Ovary (tissue), 9 donors: ENCODE data around the gene PLA2G1B. TPM values are rescaled to one million over a fixed set of nuclear protein-coding genes. Genes with fewer than 3 reads are reported as not detected.

Experiments
- DNase-seq, 5 donors: peaks; one replicate each; pipeline ENCODE4 v3.0.0-alpha.2; 2019 to 2020
- H3K27ac ChIP-seq, 2 donors: fragments of 200-600 bp; one replicate each; pipeline versions ENCODE4 v1.5.1 to v1.8.0; 2019 to 2022
- H3K27me3 ChIP-seq: fragments of 200-600 bp; one replicate; pipeline ENCODE4 v1.8.0; 2022
- H3K36me3 ChIP-seq: fragments of 200-600 bp; sonication (generic); one replicate; pipeline ENCODE4 v1.5.1; 2019
- H3K4me1 ChIP-seq: one replicate; pipeline ENCODE4 v1.8.1; 2013; ENCODE audit warnings: mild to moderate bottlenecking, moderate library complexity; ENCODE audit not compliant: insufficient read depth
- H3K4me3 ChIP-seq: fragments of 200-600 bp; sonication (generic); one replicate; pipeline ENCODE4 v1.5.1; 2017
- H3K9me3 ChIP-seq, 2 donors: fragments of 200-600 bp in 1 of 2; sonication (generic) in 1 of 2; one replicate each; pipeline versions ENCODE4 v1.5.1 to v1.8.1; 2013 to 2019; ENCODE audit warnings: mild to moderate bottlenecking in 1 of 2, moderate library complexity in 1 of 2
- EP300 ChIP-seq: sonication (generic); formaldehyde crosslinking; IDR thresholded peaks from one replicate; pipeline ENCODE4 v1.6.1; 2017; ENCODE audit warnings: antibody characterized with exemption
- POLR2A ChIP-seq: fragments of 450-650 bp; IDR thresholded peaks from one replicate; pipeline ENCODE4 v1.6.1; 2017; ENCODE audit warnings: antibody characterized with exemption, mild to moderate bottlenecking, moderate library complexity
- WGBS, 3 donors: extraction: QIAGEN DNeasy Blood & Tissue Kit in 1 of 3; methylation state at CpG; one replicate each; pipeline versions ENCODE4 v1.1.5 to v1.1.7; 2013 to 2017; 5-methylcytosine and 5-hydroxymethylcytosine counted together
- intact Hi-C, 4 donors: fragments of 100-400 bp; cut with DNase I; formaldehyde crosslinking; loops; one replicate each; pipeline versions ENCODE4 v1.11.0 to v1.15.1; 2022 to 2023
- polyA plus RNA-seq, 2 donors: library from polyadenylated mRNA; stranded (reverse); fragments of 200-250 nt in 1 of 2; fragments of 350-450 nt in 1 of 2; fragmentation: Illumina TruSeq in 1 of 2; extraction: RNeasy Lipid Tissue Mini Kit (QIAGEN cat#74804) in 1 of 2; gene quantifications; one replicate each; pipeline ENCODE4 v1.2.3, GENCODE V29; 2013 to 2014
- total RNA-seq, 7 donors: library from RNA; depleted of rRNA in 2 of 7; stranded (reverse); fragments of >200 nt in 2 of 7; fragmentation: NEBNext Ultra II Directional in 3 of 7; extraction: Animal tissue kit (Norgen Biotek cat#: 25700) in 3 of 7; gene quantifications; one replicate each; pipeline versions ENCODE4 v1.1.0 to v1.2.4, GENCODE V29; 2016 to 2023
- TF ChIP-seq, protein P1 (sequence below), 3 donors: fragments of 450-650 bp in 2 of 3; fragments of 200-600 bp in 1 of 3; IDR thresholded peaks; one replicate each; pipeline versions ENCODE4 v1.5.1 to v1.8.0; 2016 to 2022; ENCODE audit warnings: antibody characterized with exemption in 3 of 3, mild to moderate bottlenecking in 1 of 3
- donor health status: DM: no; HTN: no; CAD: no; lungs with moderate emphysema.
- donor health status: DM: no; HTN: no; CAD: no.
- donor health status: Bipolar disorder and iron deficiency.
- donor health status: DM: yes; HTN: yes; CAD: no.
- donor health status: DM: no; HTN: no; CAD: no.
- donor health status: DM: yes; HTN: yes; CAD: no.

PLA2G1B gene
- total and polyA plus RNA-seq, 9 donors, result 0.67 to 17.0 (median 7.1) TPM

DNA sequence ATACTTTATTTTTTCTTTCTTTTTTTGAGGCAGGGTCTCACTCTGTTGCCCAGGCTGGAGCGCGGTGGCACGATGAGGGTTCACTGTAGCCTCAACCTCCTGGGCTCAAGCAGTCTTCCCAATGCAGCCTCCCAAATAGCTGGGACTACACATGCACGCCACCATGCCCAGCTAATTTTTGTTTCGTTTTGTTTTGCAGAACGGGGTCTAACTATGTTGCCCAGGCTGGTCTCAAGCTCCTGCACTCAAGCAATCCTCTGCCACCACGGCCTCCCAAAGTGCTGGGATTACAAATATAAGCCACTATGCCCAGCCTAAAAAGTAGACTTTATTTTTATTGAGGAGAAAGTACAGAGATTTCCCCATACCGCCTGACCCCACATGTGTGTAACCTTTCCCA, 46.1 kb upstream of the PLA2G1B start:
- peaks cover 4% of the 10 kb centered on the region for H3K4me1 ChIP-seq
- intact Hi-C loops, result no loop called here
- no peaks in the 10 kb centered on the region for H3K9me3 ChIP-seq
- H3K36me3 ChIP-seq, result no peaks in the 10 kb centered on the region
- H3K4me3 ChIP-seq, result no peak overlapping the region
- H3K27ac ChIP-seq, result no peak overlapping the region
- DNase-seq, result no peak
- 88 to 94% (median 93%) methylated on average over 8 of the region's 8 CpGs for WGBS, 3 donors
- H3K27me3 ChIP-seq, result no peaks in the 10 kb centered on the region
- TF ChIP-seq EP300 (no peak), POLR2A (no peak)
- TF ChIP-seq, protein P1, sequence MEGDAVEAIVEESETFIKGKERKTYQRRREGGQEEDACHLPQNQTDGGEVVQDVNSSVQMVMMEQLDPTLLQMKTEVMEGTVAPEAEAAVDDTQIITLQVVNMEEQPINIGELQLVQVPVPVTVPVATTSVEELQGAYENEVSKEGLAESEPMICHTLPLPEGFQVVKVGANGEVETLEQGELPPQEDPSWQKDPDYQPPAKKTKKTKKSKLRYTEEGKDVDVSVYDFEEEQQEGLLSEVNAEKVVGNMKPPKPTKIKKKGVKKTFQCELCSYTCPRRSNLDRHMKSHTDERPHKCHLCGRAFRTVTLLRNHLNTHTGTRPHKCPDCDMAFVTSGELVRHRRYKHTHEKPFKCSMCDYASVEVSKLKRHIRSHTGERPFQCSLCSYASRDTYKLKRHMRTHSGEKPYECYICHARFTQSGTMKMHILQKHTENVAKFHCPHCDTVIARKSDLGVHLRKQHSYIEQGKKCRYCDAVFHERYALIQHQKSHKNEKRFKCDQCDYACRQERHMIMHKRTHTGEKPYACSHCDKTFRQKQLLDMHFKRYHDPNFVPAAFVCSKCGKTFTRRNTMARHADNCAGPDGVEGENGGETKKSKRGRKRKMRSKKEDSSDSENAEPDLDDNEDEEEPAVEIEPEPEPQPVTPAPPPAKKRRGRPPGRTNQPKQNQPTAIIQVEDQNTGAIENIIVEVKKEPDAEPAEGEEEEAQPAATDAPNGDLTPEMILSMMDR (IDR thresholded peaks at IDR 0.05), result no peak

DNA sequence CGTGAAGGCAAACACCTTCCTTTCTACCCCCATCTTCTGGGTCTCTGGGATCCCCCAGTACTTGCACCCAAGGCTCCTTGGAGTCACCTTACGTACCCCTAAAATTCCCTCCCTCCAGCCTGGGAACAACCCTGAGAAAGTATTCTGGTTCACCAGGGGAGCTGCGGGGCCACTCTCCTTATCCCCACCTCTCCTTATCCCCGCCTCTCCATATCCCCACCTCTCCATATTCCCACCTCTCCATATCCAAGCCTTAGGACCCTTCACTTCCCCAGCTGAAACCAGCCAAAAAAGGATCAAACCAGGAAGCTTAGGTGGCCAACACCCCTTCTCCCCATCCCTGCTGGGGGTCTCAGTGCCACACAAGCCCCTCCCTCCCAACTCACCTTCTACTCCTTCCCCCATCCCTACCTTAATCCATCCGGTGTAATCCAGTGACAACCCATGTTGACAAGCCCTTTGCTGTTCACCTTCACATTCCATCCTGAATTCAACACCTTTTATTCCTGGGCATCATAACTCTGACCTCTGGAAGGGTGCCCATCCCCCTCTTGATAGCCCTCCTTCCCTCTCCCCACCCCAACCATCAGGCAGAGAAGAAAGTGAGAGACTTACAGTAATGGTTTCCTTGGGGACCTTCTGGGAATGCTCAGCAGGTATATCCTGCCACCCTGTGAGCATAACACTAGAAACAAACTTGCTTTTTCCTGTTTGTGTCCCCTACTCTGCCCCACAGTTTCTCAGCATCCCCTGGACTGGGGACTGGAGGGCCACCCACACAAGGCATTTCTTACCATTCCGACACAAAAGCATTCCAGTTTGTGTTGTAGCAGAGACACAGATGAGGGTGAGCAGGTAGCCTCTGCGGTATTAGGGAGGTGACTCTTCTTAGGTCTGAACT, 43.0 kb upstream of the PLA2G1B start:
- no peak for DNase-seq
- H3K9me3 ChIP-seq, result no peaks in the 10 kb centered on the region
- 39 to 46% (median 45%) methylated on average over 7 of the region's 7 CpGs for WGBS, 3 donors
- peaks cover 4% of the 10 kb centered on the region for H3K4me1 ChIP-seq
- H3K36me3 ChIP-seq, result no peaks in the 10 kb centered on the region
- H3K27me3 ChIP-seq, result no peaks in the 10 kb centered on the region
- no peak overlapping the region for H3K4me3 ChIP-seq
- intact Hi-C loops, result no loop called here
- no peak overlapping the region for H3K27ac ChIP-seq
- no peak for TF ChIP-seq EP300
- TF ChIP-seq, protein P1 (IDR thresholded peaks at IDR 0.05), result no peak
- no peak for TF ChIP-seq POLR2A

DNA sequence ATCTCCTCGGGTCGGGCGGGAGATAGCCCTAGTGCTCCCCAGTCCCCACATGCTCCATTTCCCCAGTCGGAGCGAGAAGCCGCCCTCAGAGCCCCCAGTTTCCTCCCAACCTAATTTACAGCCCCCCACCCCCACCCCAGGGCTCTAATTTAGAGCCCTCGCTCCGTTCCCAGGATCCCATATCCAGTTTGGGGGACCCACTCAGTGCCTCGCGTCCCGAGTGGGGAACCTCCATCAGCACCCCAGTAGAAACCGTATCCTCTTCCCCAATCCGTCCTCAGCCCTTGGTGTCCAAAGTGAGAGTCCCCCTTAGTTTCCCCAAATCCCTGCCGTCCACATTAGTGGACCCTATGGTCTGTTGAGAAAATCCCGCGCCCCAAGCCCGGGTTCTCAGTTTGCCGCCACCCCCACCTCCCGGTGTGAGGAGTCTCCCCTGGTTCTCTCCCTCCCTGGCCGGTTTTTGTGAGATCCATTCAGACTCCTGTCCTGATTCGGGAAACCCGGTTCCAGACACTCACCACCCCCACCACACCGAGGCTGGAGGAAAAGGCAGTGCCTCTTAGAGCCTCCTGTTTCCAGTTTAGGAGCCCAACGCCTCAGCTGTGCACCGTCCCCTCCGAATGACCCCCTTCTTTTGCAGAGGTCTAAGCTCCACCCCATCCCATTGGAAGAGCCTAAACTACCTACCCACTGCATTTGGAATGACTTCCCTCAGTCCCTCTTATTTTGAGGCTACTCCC, 42.2 kb upstream of the PLA2G1B start:
- 1 to 3% (median 1%) methylated on average over 25 to 26 of the region's 26 CpGs for WGBS, 3 donors

More for the DNA sequence above, 42.2 kb upstream of the PLA2G1B start:
- Histone ChIP-seq H3K9me3 (no peaks in the 10 kb centered on the region), H3K27ac (no peak overlapping the region), H3K27me3 (no peaks in the 10 kb centered on the region), H3K36me3 (no peaks in the 10 kb centered on the region), H3K4me1 (peaks cover 4% of the 10 kb centered on the region), H3K4me3 (peak overlapping the region; percentile 41)
- TF ChIP-seq POLR2A (no peak), EP300 (no peak)
- TF ChIP-seq, protein P1 (IDR thresholded peaks at IDR 0.05), result no peak
- DNase-seq, result no peak
- intact Hi-C loops, result loop anchor here in 1 of 4 donors (10.0 kb wide), 1 partner anchor 45 kb away; no protein-coding TSS in a partner anchor
